HEK293 (cell line): Measurements from ENCODE around the gene TEPSIN.
A peak's percentile ranks its signal among the peaks of the same experiment; 100 is the strongest.

ENCODE experiments used
- BCL11A ChIP-seq: fragments of 450-650 bp; formaldehyde crosslinking; IDR thresholded peaks from 2 replicates; pipeline ENCODE4 v1.5.1; 2016; ENCODE audit warnings: low read depth, missing biosample characterization, missing genetic modification characterization
- HOXD13 ChIP-seq: sonication (generic); formaldehyde crosslinking; IDR thresholded peaks from 2 replicates; pipeline ENCODE4 v1.8.0; 2022; ENCODE audit warnings: missing genetic modification reagents, borderline replicate concordance
- KLF16 ChIP-seq: fragments of 450-650 bp; formaldehyde crosslinking; IDR thresholded peaks from 2 replicates; pipeline ENCODE4 v1.5.1; 2017; ENCODE audit warnings: missing biosample characterization, missing genetic modification characterization
- KLF8 ChIP-seq: fragments of 450-650 bp; formaldehyde crosslinking; IDR thresholded peaks from 2 replicates; pipeline ENCODE4 v1.5.1; 2016; ENCODE audit warnings: missing biosample characterization, missing genetic modification characterization
- REPIN1 ChIP-seq: fragments of 450-650 bp; formaldehyde crosslinking; IDR thresholded peaks from 2 replicates; pipeline ENCODE4 v1.5.1; 2017; ENCODE audit warnings: missing biosample characterization, missing genetic modification characterization, low read depth
- SETDB1 ChIP-seq: IDR thresholded peaks from one replicate; pipeline ENCODE4 v1.6.1; 2017; ENCODE audit warnings: mild to moderate bottlenecking, low read length, moderate library complexity, mixed read lengths; ENCODE audit not compliant: insufficient read length
- YY1 ChIP-seq: fragments of 450-650 bp; formaldehyde crosslinking; IDR thresholded peaks from 2 replicates; pipeline ENCODE4 v1.5.1; 2018; ENCODE audit warnings: missing biosample characterization, missing genetic modification characterization
- ZEB2 ChIP-seq: fragments of 450-650 bp; formaldehyde crosslinking; IDR thresholded peaks from 2 replicates; pipeline ENCODE4 v1.5.1; 2016; ENCODE audit warnings: missing biosample characterization, missing genetic modification characterization
- ZNF114 ChIP-seq: fragments of 450-650 bp; formaldehyde crosslinking; IDR thresholded peaks from 2 replicates; pipeline ENCODE4 v1.5.0; 2017; ENCODE audit warnings: missing biosample characterization, missing genetic modification characterization
- ZNF324 ChIP-seq: fragments of 450-650 bp; formaldehyde crosslinking; IDR thresholded peaks from 2 replicates; pipeline ENCODE4 v1.5.1; 2016; ENCODE audit warnings: missing biosample characterization, missing genetic modification characterization
- ZNF335 ChIP-seq: fragments of 450-650 bp; formaldehyde crosslinking; conservative IDR thresholded peaks from 2 replicates; pipeline ENCODE4 v1.5.1; 2016; ENCODE audit warnings: missing biosample characterization, missing genetic modification characterization
- ZNF391 ChIP-seq: fragments of 450-650 bp; formaldehyde crosslinking; IDR thresholded peaks from 2 replicates; pipeline ENCODE4 v1.5.1; 2016; ENCODE audit warnings: low read depth, missing biosample characterization, missing genetic modification characterization, borderline replicate concordance
- ZNF76 ChIP-seq: fragments of 450-650 bp; formaldehyde crosslinking; IDR thresholded peaks from 2 replicates; pipeline ENCODE4; 2016; ENCODE audit warnings: low read depth, missing biosample characterization, missing genetic modification characterization, borderline replicate concordance
- ZSCAN30 ChIP-seq: fragments of 450-650 bp; IDR thresholded peaks from 2 replicates; pipeline ENCODE4 v1.5.1; 2018; ENCODE audit warnings: missing biosample characterization, mild to moderate bottlenecking, missing genetic modification characterization, moderate library complexity
- TF ChIP-seq, protein P1 (sequence below): fragments of 450-650 bp; formaldehyde crosslinking; IDR thresholded peaks from 2 replicates; pipeline ENCODE4 v1.5.1; 2016; ENCODE audit warnings: missing biosample characterization, missing genetic modification characterization
- TF ChIP-seq, protein P2 (sequence below): fragments of 450-650 bp; formaldehyde crosslinking; IDR thresholded peaks from 2 replicates; pipeline ENCODE4 v1.5.1; 2017; ENCODE audit warnings: missing biosample characterization, missing genetic modification characterization
- TF ChIP-seq, protein P3 (sequence below): fragments of 450-650 bp; formaldehyde crosslinking; conservative IDR thresholded peaks from 2 replicates; pipeline ENCODE4 v1.5.1; 2016; ENCODE audit warnings: low read depth, missing biosample characterization, missing genetic modification characterization
- TF ChIP-seq, protein P4 (sequence below): fragments of 450-650 bp; formaldehyde crosslinking; IDR thresholded peaks from 2 replicates; pipeline ENCODE4 v1.5.1; 2016; ENCODE audit warnings: missing biosample characterization, missing genetic modification characterization, borderline replicate concordance
- TF ChIP-seq, protein P5 (sequence below): fragments of 450-650 bp; formaldehyde crosslinking; IDR thresholded peaks from 2 replicates; pipeline ENCODE4 v1.5.1; 2016; ENCODE audit warnings: missing biosample characterization, missing genetic modification characterization
- TF ChIP-seq, protein P6 (sequence below): fragments of 450-650 bp; IDR thresholded peaks from 2 replicates; pipeline ENCODE4 v1.5.1; 2018; ENCODE audit warnings: missing biosample characterization, missing genetic modification characterization

The TEPSIN gene

DNA sequence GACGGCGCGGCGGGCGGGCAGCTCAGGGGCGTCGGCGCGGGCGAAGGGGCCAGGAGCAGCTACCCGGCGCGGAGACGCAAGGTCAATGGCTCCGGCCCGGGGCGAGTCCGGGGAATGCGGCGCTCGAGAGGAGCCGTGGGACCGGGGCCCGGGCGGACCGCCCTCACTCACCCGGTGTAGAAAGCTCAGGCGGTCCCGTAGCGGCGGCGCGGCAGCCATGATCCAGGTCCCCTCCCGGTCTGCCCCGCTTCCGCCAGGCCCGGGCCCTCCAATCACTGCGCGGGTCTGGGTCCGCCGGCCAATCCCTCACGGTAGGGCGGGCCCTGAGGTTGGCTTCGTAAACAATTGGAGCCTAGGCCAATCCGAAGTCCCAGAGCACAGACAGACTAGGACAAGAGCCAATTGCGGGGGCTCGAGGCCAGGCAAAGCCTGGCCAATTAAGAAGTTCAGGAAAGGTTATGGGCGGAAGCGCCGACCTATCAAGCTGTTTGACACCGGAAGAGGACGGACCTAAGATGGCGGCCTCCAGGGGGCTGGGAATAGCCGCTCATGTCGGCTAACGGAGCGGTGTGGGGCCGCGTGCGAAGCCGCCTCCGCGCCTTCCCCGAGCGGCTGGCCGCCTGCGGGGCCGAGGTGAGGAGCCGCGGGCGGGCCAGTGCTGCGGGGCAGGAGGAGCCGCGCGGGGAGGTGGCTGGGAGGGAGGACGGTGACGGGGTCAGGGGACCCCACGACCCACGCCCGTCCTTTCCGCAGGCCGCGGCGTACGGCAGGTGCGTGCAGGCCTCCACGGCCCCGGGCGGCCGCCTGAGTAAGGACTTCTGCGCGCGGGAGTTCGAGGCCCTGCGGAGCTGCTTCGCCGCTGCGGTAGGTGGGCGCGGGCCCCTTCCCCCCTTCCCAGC is at the start of gene TEPSIN, which contains the start of gene NDUFAF8 (continued):
- TF ChIP-seq BCL11A (tag by site-specific recombination) (no peak), ZNF114 (no peak), ZSCAN30 (tag by site-specific recombination) (peak; percentile 84), KLF8 (tag by site-specific recombination) (no peak), ZNF324 (tag by site-specific recombination) (no peak), ZNF76 (tag by site-specific recombination) (peak; percentile 58), HOXD13 (CRISPR knock-in tag) (peak; percentile 82), ZNF391 (tag by site-specific recombination) (0 out of 2 replicates have a peak, but pooled peaks have one; percentile 24), REPIN1 (tag by site-specific recombination) (no peak), KLF16 (tag by site-specific recombination) (peak; percentile 17; the same call in 1 of the 2 replicates), ZNF335 (tag by site-specific recombination) (peak; percentile 98), ZEB2 (tag by site-specific recombination) (peak; percentile 66), YY1 (tag by site-specific recombination) (peak; percentile 89), SETDB1 (no peak)
- TF ChIP-seq, protein P1, sequence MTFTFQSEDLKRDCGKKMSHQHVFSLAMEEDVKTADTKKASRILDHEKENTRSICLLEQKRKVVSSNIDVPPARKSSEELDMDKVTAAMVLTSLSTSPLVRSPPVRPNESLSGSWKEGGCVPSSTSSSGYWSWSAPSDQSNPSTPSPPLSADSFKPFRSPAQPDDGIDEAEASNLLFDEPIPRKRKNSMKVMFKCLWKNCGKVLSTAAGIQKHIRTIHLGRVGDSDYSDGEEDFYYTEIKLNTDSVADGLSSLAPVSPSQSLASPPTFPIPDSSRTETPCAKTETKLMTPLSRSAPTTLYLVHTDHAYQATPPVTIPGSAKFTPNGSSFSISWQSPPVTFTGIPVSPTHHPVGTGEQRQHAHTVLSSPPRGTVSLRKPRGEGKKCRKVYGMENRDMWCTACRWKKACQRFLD: peak; percentile 28; the same call in 1 of the 2 replicates
- TF ChIP-seq, protein P2, sequence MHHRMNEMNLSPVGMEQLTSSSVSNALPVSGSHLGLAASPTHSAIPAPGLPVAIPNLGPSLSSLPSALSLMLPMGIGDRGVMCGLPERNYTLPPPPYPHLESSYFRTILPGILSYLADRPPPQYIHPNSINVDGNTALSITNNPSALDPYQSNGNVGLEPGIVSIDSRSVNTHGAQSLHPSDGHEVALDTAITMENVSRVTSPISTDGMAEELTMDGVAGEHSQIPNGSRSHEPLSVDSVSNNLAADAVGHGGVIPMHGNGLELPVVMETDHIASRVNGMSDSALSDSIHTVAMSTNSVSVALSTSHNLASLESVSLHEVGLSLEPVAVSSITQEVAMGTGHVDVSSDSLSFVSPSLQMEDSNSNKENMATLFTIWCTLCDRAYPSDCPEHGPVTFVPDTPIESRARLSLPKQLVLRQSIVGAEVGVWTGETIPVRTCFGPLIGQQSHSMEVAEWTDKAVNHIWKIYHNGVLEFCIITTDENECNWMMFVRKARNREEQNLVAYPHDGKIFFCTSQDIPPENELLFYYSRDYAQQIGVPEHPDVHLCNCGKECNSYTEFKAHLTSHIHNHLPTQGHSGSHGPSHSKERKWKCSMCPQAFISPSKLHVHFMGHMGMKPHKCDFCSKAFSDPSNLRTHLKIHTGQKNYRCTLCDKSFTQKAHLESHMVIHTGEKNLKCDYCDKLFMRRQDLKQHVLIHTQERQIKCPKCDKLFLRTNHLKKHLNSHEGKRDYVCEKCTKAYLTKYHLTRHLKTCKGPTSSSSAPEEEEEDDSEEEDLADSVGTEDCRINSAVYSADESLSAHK (tag by site-specific recombination): no peak
- TF ChIP-seq, protein P3, sequence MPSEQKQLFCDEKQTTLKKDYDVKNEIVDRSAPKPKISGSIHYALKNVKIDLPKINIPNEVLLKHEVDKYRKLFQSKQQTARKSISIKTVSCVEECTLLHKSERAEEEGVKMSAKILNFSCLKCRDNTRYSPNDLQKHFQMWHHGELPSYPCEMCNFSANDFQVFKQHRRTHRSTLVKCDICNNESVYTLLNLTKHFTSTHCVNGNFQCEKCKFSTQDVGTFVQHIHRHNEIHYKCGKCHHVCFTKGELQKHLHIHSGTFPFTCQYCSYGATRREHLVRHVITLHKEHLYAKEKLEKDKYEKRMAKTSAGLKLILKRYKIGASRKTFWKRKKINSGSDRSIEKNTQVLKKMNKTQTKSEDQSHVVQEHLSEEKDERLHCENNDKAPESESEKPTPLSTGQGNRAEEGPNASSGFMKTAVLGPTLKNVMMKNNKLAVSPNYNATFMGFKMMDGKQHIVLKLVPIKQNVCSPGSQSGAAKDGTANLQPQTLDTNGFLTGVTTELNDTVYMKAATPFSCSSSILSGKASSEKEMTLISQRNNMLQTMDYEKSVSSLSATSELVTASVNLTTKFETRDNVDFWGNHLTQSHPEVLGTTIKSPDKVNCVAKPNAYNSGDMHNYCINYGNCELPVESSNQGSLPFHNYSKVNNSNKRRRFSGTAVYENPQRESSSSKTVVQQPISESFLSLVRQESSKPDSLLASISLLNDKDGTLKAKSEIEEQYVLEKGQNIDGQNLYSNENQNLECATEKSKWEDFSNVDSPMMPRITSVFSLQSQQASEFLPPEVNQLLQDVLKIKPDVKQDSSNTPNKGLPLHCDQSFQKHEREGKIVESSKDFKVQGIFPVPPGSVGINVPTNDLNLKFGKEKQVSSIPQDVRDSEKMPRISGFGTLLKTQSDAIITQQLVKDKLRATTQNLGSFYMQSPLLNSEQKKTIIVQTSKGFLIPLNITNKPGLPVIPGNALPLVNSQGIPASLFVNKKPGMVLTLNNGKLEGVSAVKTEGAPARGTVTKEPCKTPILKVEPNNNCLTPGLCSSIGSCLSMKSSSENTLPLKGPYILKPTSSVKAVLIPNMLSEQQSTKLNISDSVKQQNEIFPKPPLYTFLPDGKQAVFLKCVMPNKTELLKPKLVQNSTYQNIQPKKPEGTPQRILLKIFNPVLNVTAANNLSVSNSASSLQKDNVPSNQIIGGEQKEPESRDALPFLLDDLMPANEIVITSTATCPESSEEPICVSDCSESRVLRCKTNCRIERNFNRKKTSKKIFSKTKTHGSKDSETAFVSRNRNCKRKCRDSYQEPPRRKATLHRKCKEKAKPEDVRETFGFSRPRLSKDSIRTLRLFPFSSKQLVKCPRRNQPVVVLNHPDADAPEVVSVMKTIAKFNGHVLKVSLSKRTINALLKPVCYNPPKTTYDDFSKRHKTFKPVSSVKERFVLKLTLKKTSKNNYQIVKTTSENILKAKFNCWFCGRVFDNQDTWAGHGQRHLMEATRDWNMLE (tag by site-specific recombination): peak; percentile 60
- TF ChIP-seq, protein P4, sequence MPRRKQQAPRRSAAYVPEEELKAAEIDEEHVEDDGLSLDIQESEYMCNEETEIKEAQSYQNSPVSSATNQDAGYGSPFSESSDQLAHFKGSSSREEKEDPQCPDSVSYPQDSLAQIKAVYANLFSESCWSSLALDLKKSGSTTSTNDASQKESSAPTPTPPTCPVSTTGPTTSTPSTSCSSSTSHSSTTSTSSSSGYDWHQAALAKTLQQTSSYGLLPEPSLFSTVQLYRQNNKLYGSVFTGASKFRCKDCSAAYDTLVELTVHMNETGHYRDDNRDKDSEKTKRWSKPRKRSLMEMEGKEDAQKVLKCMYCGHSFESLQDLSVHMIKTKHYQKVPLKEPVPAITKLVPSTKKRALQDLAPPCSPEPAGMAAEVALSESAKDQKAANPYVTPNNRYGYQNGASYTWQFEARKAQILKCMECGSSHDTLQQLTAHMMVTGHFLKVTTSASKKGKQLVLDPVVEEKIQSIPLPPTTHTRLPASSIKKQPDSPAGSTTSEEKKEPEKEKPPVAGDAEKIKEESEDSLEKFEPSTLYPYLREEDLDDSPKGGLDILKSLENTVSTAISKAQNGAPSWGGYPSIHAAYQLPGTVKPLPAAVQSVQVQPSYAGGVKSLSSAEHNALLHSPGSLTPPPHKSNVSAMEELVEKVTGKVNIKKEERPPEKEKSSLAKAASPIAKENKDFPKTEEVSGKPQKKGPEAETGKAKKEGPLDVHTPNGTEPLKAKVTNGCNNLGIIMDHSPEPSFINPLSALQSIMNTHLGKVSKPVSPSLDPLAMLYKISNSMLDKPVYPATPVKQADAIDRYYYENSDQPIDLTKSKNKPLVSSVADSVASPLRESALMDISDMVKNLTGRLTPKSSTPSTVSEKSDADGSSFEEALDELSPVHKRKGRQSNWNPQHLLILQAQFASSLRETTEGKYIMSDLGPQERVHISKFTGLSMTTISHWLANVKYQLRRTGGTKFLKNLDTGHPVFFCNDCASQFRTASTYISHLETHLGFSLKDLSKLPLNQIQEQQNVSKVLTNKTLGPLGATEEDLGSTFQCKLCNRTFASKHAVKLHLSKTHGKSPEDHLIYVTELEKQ: no peak
- TF ChIP-seq, protein P5, sequence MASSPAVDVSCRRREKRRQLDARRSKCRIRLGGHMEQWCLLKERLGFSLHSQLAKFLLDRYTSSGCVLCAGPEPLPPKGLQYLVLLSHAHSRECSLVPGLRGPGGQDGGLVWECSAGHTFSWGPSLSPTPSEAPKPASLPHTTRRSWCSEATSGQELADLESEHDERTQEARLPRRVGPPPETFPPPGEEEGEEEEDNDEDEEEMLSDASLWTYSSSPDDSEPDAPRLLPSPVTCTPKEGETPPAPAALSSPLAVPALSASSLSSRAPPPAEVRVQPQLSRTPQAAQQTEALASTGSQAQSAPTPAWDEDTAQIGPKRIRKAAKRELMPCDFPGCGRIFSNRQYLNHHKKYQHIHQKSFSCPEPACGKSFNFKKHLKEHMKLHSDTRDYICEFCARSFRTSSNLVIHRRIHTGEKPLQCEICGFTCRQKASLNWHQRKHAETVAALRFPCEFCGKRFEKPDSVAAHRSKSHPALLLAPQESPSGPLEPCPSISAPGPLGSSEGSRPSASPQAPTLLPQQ (tag by site-specific recombination): peak; percentile 20; the same call in 1 of the 2 replicates
- TF ChIP-seq, protein P6, sequence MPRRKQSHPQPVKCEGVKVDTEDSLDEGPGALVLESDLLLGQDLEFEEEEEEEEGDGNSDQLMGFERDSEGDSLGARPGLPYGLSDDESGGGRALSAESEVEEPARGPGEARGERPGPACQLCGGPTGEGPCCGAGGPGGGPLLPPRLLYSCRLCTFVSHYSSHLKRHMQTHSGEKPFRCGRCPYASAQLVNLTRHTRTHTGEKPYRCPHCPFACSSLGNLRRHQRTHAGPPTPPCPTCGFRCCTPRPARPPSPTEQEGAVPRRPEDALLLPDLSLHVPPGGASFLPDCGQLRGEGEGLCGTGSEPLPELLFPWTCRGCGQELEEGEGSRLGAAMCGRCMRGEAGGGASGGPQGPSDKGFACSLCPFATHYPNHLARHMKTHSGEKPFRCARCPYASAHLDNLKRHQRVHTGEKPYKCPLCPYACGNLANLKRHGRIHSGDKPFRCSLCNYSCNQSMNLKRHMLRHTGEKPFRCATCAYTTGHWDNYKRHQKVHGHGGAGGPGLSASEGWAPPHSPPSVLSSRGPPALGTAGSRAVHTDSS (tag by site-specific recombination): peak; percentile 25; the same call in 1 of the 2 replicates
